ENCODE data around the gene TSHZ2.

DNA sequence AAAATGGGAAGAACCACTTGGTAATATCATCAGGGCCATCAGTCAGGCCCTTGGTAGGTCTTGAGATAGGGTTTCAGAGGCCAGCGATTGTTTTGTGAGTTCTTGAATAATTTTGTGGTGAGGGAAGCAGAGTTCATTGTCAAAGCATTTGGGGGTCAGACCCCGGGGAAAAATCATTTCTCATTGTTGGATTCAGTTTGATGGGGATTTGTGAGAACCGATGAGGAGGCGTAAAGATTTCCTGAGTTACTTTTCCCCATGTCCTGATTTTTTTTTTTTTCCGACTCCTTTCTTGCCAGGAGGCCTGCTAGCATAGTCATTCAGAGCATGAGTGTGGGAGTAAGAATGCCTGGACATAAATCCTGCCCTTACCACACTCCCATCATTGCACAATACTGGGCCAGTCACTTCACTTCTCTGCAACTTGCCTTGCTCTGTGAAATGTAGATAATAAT is 60.3 kb downstream of the TSHZ2 start:
- no peak for TF ChIP-seq ZNF384 (IDR thresholded peaks at IDR 0.05)
- TF ChIP-seq FOXK2 (IDR thresholded peaks at IDR 0.05), result no peak
- no peak for TF ChIP-seq TARDBP (IDR thresholded peaks at IDR 0.05)
- TF ChIP-seq SP1 (IDR thresholded peaks at IDR 0.05), result no peak
- TF ChIP-seq SUZ12 (IDR thresholded peaks at IDR 0.05), result no peak

Measured in HEK293T (cell line).